Nephron (organoid): Measurements from ENCODE around the gene CELF5.
"Not testable (repeated sequence)": the region's sequence is repeated elsewhere in the genome, so short reads cannot be mapped to it uniquely, and the experiment has no call there.

Experiments used
- H3K27ac Mint-ChIP-seq, 3 experiments: 2 replicates each; pipeline ENCODE4 v1.8.0; 2020; ENCODE audit warnings: mixed read lengths in 3 of 3, mild to moderate bottlenecking in 2 of 3, moderate library complexity in 1 of 3
- H3K27me3 Mint-ChIP-seq: 2 replicates; pipeline ENCODE4 v1.8.0; 2021; ENCODE audit warnings: low read depth, mild to moderate bottlenecking, moderate library complexity, mixed read lengths
- H3K36me3 Mint-ChIP-seq: 2 replicates; pipeline ENCODE4 v1.8.0; 2020; ENCODE audit warnings: low read depth, mixed read lengths
- H3K4me1 Mint-ChIP-seq: 2 replicates; pipeline ENCODE4 v1.8.0; 2020; ENCODE audit warnings: mixed read lengths
- H3K4me3 Mint-ChIP-seq, 3 experiments: 2 replicates each; pipeline ENCODE4 v1.8.0; 2020; ENCODE audit warnings: mild to moderate bottlenecking in 3 of 3, mixed read lengths in 3 of 3, moderate library complexity in 2 of 3
- H3K9me3 Mint-ChIP-seq: 2 replicates; pipeline ENCODE4 v1.8.0; 2020; ENCODE audit warnings: mixed read lengths
- TF ChIP-seq, protein P1 (sequence below), 3 experiments: fragments of 200-600 bp; sonication (generic); IDR thresholded peaks; one replicate each; pipeline ENCODE4 v1.5.0; 2021; ENCODE audit warnings: antibody characterized with exemption in 3 of 3; ENCODE audit not compliant: unreplicated experiment in 3 of 3

Gene CELF5

DNA sequence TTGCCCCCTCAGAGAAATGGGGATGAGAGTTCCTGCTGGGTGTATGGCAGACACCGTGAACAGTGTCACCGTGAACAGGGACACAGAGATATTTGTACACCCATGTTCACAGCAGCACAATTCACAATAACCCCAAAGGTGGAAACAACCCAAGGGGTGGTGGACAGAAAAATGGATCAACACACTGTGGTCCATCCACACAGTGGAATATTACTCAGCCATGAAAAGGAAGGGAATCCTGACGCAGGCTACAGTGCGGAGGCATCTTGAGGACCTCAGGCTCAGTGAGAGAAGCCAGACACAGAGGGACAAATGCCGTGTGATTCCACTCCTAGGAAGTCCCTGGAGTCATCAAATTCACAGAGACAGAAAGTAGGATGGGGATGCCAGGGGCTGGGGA, 7.6 kb upstream of the CELF5 start:
- no peak overlapping the region for H3K4me3 Mint-ChIP-seq
- no peaks in the 10 kb centered on the region for H3K36me3 Mint-ChIP-seq
- no peaks in the 10 kb centered on the region for H3K9me3 Mint-ChIP-seq
- TF ChIP-seq, protein P1, sequence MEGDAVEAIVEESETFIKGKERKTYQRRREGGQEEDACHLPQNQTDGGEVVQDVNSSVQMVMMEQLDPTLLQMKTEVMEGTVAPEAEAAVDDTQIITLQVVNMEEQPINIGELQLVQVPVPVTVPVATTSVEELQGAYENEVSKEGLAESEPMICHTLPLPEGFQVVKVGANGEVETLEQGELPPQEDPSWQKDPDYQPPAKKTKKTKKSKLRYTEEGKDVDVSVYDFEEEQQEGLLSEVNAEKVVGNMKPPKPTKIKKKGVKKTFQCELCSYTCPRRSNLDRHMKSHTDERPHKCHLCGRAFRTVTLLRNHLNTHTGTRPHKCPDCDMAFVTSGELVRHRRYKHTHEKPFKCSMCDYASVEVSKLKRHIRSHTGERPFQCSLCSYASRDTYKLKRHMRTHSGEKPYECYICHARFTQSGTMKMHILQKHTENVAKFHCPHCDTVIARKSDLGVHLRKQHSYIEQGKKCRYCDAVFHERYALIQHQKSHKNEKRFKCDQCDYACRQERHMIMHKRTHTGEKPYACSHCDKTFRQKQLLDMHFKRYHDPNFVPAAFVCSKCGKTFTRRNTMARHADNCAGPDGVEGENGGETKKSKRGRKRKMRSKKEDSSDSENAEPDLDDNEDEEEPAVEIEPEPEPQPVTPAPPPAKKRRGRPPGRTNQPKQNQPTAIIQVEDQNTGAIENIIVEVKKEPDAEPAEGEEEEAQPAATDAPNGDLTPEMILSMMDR (IDR thresholded peaks at IDR 0.05; ENCODE audit: unreplicated experiment in 3 of 3) = no peak
- H3K27me3 Mint-ChIP-seq = peaks cover 15% of the 10 kb centered on the region
- no peaks in the 10 kb centered on the region for H3K4me1 Mint-ChIP-seq
- H3K27ac Mint-ChIP-seq = no peak overlapping the region

- Mint-ChIP-seq H3K4me1 (no peaks in the 10 kb centered on the region), H3K27ac (no peak overlapping the region), H3K9me3 (no peaks in the 10 kb centered on the region), H3K36me3 (no peaks in the 10 kb centered on the region), H3K4me3 (no peak overlapping the region), H3K27me3 (peaks cover 31% of the 10 kb centered on the region)
- TF ChIP-seq, protein P1 (IDR thresholded peaks at IDR 0.05; ENCODE audit: unreplicated experiment in 3 of 3) = no peak
Observed at GRCh38 chr19:3220576-3220975, 3.9 kb upstream of the CELF5 start.

GRCh38 chr19:3221576-3221975, 2.9 kb upstream of the CELF5 start:
- not testable (repeated sequence) for H3K4me3 Mint-ChIP-seq, H3K36me3 Mint-ChIP-seq, H3K9me3 Mint-ChIP-seq, H3K4me1 Mint-ChIP-seq, H3K27ac Mint-ChIP-seq
- H3K27me3 Mint-ChIP-seq = peaks cover 31% of the 10 kb centered on the region

GRCh38 chr19:3222709-3223108, 1.8 kb upstream of the CELF5 start:
- Mint-ChIP-seq H3K36me3 (no peaks in the 10 kb centered on the region), H3K27ac (no peak overlapping the region), H3K4me1 (no peaks in the 10 kb centered on the region), H3K4me3 (peak overlapping the region in 1 of 3 experiments; percentile 15), H3K9me3 (no peaks in the 10 kb centered on the region), H3K27me3 (peaks cover 31% of the 10 kb centered on the region)
- TF ChIP-seq, protein P1 (IDR thresholded peaks at IDR 0.05; ENCODE audit: unreplicated experiment in 3 of 3) = no peak

- Mint-ChIP-seq H3K27me3 (peaks cover 27% of the 10 kb centered on the region), H3K9me3 (no peaks in the 10 kb centered on the region), H3K4me1 (peaks cover 4% of the 10 kb centered on the region), H3K27ac (no peak overlapping the region), H3K4me3 (peak overlapping the region in 1 of 3 experiments; percentile 45), H3K36me3 (no peaks in the 10 kb centered on the region)
- TF ChIP-seq, protein P1 (IDR thresholded peaks at IDR 0.05; ENCODE audit: unreplicated experiment in 3 of 3) = no peak
Observed at GRCh38 chr19:3225169-3225485, 666 bp downstream of the CELF5 start.

GRCh38 chr19:3225677-3226093, 1.2 kb downstream of the CELF5 start:
- Mint-ChIP-seq H3K27ac (no peak overlapping the region), H3K36me3 (no peaks in the 10 kb centered on the region), H3K9me3 (no peaks in the 10 kb centered on the region), H3K4me1 (peaks cover 4% of the 10 kb centered on the region), H3K27me3 (peaks cover 26% of the 10 kb centered on the region), H3K4me3 (no peak overlapping the region)
- TF ChIP-seq, protein P1 (IDR thresholded peaks at IDR 0.05; ENCODE audit: unreplicated experiment in 3 of 3) = no peak
